Putamen (tissue), 1 donor: ENCODE results near the gene KCNE2.
"Not testable (repeated sequence)": the region's sequence is repeated elsewhere in the genome, so short reads cannot be mapped to it uniquely, and the experiment has no call there.

Source experiments
- DNase-seq: peaks from one replicate; pipeline ENCODE4 v3.0.0-alpha.2; 2016; ENCODE audit warnings: low spot score

Gene KCNE2

DNA sequence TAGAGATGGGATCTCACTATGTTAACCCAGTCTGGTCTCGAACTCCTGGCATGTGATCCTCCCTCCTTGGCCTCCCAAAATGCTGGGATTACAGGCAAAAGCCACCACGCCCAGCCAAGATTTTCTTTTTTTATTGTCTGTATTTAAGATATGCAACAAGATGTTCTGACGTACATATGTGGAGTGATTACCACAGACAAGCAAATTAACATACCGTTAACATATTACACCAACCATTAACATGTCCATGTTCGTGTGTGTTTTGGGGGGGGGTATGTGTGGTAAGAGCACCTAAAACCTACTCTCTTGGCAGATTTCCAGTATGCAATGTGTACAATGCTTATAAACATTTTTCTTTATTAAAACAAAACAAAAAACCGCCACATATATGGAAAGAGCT is 10.6 kb upstream of the KCNE2 start:
- DNase-seq = no peak

DNA sequence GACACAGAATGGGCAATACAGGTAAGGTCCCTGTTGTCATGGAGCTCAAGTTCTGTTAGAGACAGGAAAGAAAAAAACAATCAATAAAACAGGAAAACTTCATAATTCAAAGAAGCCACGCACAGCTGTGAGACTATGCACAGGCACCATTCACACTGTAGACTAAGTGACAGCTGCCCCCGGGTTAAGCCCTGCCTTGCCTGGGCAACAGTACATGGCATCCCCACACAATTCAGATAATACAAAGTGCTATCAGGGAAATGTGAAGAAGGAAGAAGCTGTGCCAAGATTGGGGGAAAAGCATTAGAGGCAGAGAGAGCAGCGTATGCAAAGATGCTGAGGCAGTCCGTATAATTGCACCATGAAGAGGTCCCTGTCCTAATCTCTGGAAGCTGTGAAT is 9.0 kb upstream of the KCNE2 start:
- DNase-seq = no peak

DNA sequence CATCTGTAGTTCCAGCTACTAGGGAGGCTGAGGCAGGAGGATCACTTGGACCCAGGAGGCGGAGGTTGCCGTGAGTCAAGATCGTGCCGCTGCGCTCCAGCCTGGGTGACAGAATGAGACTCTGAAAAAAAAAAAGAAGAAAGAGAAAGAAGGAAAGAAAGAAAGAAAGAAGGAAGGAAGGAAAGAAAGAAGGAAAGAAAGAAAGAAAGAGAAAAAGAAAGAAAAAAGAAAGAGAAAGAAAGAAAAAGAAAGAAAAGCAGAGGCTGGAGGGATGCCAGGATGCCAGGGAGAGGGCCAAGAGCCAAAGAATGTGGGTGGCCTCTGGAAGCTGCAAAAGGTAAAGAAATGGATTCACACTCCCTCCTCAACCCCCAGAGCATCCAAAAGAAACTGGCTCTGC is 8.2 kb upstream of the KCNE2 start:
- DNase-seq = no peak

DNA sequence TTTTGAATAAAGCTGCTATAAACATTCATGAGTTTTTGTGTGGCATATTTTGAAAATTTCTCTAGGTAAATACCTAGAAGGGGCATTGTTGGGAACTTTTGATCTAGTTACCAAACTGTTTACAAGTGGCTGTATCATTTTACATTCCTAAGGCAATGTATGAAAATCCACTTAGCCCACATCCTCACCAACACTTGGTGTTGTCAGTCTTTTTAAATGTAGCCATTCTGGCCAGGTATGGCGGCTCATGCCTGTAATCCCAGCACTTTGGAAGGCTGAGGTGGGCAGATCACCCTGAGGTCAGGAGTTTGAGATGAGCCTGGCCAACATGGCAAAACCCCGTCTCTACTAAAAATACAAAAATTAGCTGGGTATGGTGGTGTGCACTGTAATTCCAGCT is 5.9 kb upstream of the KCNE2 start:
- DNase-seq = no peak

DNA sequence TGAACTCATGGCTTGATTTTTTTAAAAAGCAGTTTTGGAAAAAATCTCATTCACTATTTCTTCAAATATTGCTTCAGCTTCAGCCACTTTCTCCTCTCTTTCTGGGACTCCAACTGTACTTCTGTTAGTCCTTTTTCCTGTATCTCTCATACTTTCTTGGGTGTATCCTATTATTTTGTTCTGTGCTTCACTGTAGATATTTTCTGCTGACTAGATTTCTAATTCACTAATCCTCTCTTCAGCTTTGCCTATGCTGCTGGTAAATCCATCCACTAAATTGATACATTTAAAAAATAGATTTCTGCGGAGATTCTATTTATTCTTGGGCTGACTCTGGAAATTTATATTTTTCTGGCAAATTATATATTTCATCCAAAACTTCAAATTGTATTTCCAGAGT is 4.9 kb upstream of the KCNE2 start:
- DNase-seq = no peak

DNA sequence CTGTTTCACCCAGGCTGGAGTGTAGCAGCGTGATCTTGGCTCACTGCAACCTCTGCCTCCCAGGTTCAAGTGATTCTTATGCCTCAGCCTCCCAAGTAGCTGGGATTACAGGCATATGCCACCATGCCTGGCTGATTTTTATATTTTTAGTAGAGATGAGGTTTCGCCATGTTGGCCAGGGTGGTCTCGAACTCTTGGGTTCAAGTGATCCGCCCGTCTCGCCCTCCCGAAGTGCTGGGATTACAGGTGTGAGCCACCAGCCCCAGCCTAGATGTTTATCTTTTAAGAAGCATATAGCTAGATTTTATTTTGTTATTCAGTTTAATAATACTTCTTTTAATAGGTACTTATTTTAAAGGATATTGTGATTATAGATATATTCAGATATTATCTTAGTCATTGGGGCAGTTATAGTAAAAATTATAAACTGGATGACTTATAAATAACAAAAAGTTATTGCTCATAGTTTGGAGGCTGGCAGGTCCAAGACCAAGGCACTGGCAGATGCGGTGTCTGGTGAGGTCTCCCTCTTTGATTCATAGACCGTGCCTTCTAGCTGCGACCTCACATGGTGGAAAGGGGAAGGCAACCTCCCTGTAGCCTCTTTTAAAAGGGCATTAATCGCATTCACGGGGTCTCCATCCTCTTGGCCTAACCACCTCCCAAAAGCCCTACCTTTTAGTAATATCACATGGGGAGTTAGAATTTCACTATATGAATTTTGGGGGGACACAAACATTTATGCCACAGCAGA is 3.1 kb upstream of the KCNE2 start:
- DNase-seq = no peak

DNA sequence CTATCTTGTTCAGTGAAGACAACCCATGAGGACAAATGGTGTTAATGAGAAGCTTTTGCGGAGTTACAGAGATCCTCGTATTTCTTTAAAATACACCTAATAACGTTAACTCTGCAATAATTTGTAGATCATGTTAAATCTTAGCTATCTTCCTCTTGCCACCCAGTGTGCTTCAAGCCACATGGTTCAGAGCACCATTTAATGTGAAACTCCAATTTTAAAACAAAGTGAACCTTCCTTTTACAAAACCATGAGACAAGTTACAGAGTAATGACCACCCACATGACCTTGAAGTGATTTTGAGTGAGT is 1.7 kb upstream of the KCNE2 start:
- DNase-seq = no peak

DNA sequence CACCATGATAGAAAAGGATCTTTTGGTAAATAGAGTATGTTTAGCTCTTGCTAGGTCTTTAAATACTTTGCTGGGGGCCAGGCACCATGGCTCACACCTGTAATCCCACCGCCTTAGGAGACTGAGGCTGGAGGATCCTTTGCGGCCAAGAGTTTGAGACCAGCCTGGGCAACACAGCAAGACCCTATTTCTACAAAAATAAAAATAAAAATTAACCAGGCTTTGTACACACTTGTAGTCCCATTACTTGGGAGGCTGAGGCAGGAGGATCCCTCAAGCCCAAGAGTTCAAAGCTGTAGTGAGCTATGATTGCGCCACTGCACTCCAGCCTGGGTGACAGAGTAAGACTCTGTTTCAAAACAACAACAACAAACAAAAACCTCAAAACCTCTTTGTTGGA is 1.1 kb upstream of the KCNE2 start:
- DNase-seq = no peak

DNA sequence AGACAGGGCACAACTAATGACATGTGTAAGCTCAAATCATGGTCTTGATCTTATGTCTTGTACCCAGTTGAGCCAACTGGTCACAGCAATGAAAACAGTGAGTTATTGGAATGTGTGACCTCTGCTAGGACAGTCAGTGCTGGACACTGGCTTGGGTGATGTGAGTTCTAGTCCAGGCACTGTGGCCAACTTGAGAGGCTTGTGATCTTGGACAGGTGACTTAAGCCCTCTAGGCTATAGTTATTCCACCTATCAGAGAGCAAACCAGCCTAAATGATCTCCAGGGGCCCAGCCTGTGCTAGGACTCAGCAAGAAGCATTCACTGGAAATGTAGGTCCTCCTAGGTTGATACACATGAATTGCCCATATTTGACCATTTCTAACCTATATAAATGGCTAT is 1.1 kb downstream of the KCNE2 start:
- DNase-seq = no peak

DNA sequence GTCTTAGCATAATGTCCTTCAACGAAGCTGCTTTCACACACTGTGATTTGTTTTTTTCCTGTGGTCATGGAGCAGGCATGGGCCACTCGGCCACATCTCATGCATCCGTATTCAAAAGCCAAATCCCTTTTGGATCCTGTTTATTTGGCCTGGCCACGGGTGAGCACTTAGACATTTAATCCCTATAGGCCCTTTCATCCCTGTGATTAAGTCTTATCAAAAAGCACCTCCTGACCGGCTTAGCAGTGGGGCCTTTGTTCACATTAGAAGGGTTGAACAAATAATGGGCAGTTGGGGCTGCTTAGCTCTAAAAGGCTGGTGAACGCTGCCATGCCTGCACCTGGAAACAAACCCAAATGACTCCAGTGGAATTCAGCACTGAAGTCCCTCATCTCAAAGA is 2.0 kb downstream of the KCNE2 start:
- no peak for DNase-seq

DNA sequence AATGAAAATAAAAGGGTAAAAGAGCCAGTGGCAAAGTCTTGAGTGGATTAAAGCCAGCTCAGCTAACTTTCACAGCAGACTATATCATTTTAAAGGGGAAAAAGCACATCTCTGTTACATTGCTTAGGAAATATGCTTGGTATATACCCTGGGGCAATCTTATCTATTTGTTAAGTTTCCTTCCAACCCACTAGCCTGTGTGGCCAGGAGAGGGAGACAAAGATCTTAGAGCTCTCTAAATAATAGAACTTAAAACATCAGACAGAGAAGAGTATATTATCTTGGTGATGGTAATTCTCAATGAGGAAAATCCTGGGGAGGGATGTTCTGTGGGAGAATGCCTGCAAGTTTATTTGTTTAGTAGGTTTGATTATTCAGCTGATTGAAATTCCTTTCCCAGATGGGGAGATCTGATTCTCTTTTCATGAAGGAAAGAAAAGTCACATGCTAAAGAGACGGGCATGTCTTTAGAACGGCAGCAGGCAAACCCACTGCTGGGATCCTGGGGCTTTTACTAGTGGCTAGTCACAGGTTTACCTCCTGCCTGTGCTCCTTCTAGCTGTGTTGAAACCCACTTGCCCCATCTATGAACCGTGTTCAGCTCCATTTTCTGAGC is 3.6 kb downstream of the KCNE2 start:
- no peak for DNase-seq

DNA sequence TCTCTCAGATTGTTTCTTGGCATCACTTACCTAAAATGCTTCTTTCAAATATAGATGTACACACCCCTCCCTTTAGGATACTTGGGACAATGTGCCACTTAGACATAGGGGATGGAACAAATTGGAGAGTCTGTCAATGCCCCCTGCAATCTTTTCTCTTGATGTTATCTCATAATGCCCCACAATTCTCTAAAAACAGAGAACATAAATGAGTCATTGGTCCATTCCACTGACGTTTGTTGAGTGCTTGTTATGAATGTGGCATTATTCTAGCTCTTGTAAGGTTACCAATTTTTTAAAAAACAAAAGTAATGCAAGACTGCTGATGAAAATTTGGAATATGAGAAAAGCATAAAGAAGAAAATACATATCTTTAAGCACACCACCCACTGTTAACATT is 5.9 kb downstream of the KCNE2 start:
- no peak for DNase-seq

DNA sequence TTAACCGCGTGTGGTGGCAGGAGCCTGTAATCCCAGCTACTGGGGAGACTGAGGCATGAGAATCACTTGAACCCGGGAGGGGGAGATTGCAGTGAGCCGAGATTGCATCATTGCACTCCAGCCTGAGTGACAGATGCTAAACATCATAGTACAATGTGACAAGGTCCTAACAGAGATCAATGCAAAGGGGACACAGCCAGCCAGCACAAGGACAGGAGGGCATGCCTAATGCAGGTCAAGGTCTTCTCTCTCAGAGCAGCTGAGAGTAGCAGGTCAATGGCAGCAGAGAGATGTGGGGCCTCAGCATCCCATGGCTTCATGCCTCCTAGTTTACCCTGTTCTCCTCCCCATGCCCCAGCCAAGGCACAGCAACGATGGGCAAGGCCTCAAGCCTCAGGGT is 8.5 kb downstream of the KCNE2 start:
- no peak for DNase-seq

DNA sequence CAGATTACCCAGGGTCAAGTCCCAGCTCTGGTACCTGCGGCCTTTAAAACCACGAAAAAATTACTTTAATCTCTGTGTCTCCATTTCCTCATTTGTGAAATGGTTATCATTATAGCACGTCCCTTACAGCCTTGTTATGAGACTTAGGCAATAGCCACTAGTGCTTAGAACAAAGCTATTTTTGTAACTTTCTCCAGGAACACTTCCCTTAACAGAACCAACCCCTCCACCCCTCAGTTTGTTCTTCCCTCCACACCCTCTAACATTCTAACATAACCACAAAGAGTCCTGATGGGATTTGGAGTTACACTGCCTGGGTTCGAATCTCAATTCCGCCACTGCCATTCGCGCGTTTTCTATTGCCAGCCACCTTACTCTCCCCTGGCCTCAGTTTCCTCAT is 10.7 kb downstream of the KCNE2 start:
- not testable (repeated sequence) for DNase-seq

DNA sequence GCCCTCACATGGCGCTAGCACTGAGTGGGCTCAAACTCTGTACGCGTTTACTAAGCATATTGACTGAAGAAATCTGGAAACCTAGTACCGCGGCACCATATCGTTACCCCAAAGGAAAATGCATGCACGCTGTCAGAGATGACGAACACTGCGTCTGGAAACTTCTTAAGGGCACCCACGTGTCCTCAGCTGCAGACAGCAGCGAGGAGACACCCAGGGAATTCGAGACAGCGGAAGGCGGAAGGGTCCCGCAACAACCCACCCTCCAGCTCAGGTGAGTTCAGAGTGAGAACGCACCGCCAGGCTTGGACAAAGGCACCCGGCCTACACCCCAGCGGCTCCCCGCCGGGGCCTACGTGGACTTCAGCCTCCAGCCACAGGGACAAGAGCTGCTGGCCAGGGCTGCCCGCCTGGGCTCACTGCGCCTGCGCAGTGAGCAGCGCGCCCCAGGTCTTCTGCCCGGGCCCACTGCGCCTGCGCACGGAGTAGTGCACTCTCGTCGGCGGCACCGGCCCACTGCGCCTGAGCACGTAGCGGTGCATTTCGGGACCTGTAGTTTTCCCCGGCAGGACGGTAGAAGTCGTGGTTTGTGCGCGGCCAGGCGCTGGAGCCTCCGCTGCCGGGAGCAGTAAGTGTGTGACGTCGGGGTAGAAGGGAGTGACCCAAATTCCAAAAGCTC is 11.3 kb downstream of the KCNE2 start, which contains the start of gene SMIM11:
Gene SMIM11, plus strand, starts transcription at position 568 of the 679 bp plus-strand sequence. CDS start 3,998 bp downstream, outside the sequence.
- not testable (repeated sequence) for DNase-seq

DNA sequence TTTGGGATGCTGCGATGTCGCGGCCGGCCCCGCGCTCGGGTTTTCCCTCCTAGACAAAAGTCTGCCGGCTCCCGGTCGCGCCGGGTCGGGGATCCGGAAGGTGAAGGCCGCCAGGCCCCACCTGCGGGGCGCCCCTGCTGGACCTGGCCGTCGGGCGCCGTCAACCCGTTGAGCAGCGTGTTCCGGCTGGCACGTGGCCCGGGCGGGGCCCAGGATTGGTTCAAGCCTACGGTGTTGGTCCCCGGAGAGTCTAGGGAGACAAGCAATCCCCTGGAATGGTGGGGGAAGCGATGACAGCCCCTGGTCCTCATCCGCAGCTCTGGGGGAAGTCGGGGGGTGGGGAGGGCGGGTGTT is 11.8 kb downstream of the KCNE2 start:
- not testable (repeated sequence) for DNase-seq

DNA sequence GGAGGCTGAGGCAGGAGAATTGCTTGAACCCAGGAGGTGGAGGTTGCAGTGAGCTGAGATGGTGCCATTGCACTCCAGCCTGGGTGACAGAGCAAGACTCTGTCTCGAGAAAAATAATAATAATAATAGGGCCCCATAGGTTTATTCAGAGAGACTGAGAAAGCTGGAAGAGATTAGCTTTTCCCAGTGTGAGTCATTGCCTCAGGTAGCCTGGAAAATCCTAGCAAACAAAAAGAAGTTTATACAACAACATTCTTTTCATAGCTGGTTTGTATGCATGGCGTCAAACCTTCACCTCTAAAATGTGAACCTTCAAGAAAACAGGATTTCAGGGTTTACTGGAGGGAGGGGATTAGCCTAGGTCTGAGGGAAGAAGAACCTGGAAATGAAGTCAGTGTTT is 19.3 kb downstream of the KCNE2 start:
- not testable (repeated sequence) for DNase-seq

DNA sequence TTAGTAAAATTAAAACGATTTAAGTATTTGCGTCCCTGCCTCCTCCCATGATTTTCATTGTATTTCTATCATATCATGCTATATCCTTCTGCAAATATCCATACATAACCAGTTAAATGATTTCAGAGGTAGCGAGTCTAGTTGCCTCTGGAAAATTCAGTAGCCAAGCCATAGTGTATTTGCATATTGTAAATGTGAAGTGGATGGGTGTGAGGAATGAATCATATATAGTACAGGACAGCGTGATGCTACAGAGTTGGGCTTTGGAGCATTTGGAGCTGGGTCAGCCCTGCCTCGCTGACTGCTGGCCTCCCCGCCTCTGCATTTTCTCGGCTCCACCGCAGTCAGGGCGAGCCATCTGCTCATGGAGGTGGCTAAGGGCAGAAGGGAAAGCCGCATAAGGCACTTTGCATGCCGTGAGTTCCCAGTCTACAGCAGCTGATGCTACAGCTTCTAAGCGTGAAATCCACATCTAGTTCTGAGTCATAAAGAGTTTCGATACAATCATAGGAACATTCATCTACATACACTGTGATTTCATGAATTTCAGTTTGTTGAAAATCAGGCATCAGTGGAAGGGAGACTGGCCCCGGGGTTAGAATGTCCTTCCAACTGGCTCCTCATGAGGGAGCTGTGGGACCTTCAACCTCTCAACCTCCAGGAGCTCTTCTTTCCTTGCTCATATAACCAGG is 20.1 kb downstream of the KCNE2 start:
- DNase-seq = not testable (repeated sequence)

DNA sequence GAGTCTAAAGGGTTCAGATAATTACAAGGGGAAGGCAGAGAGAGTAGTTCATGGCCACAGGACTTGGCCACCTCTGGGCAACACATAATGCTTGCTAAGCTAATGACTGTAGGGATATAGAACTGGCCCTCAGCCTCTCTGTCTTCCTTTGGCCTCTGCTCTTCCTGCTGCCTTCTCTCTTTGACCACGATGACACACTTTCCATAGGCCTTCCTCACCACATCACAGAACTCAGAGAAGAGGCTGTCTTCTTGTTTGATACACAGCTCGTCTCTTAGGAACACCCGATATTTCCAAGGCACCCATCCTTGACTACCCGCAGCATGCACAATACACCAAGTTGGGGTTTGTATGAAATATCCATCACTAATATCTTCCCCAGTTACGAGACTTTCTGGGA is 36.7 kb downstream of the KCNE2 start:
- not testable (repeated sequence) for DNase-seq

DNA sequence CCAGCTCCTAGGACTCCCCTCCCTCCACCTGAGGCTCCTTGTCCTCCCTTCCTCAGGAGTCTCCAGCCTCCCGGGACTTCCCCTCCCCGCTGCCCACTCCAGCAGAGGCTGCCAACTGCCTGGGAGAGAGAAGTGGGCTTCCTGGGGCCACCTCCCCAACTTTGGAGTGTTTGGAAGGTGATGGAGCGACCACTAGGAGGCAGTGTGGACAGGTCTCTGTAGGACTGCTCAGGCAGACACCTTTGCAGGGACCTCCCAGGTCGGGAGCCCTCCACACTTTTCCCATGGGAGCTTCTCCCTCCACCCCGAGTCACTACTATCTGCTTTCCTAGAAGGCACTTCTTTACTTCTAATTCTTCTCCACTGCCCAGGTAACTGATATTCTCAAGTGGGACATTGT is 40.9 kb downstream of the KCNE2 start:
- DNase-seq = not testable (repeated sequence)

DNA sequence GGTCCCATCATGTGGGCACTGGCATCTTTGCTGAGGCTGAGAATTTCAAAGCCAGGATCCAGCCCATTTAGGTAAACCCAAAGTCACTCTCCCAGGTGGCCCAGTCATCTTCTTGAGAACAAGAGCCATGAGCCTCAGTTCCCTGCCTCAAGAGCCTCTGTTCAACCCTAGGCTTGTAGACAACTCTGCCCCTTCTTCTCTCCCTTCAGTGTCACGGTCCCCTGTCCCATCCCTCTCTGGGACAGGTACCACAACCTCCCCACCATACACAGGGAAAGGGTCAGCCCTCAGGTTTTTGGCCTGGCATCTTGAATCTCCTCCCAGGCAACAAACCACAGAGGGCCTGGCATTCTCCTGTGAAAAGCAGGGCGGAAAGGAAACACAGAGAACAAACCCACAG is 41.9 kb downstream of the KCNE2 start:
- DNase-seq = not testable (repeated sequence)

DNA sequence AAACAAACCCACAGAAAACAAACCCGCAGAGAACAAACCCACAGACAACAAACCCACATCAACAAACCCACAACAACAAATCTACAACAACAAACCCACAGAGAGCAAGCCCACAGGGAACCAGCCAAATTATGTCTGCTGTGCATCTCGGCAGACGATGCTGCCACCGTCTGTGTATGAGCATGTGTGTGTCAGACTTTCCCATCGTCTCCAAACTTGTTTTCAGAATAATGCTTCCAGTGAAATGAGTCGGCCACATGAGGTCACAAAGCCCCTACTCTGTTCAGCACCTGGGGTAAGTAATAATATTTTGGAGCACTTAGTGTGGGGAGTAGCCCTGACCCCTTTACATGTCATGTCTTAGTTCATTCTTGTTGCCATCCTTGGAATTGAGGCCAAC is 42.3 kb downstream of the KCNE2 start:
- DNase-seq = not testable (repeated sequence)

DNA sequence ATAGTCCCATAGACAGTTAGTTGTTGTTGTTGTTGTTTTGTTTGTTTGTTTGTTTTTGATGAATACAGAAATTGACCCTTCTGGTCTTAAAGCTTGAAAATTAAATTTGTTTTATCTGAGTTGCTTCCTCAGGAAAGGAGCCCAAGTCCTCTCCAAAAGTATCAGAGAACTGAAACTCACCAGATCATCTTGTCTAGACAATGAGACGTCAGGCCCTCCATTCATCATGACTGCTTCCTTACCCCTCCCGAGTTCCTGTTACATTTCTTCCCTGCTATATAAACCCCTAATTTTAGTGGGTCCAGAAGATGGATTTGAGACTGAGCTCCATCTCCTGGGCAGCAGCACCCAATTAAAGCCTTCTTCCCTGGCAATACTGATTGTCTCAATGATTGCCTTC is 42.9 kb downstream of the KCNE2 start:
- not testable (repeated sequence) for DNase-seq
